ENCODE results near the gene MACROD2.
A peak's percentile ranks its signal among the peaks of the same experiment; 100 is the strongest.
"Not testable (repeated sequence)": the region's sequence is repeated elsewhere in the genome, so short reads cannot be mapped to it uniquely, and the experiment has no call there.

Gene MACROD2

DNA sequence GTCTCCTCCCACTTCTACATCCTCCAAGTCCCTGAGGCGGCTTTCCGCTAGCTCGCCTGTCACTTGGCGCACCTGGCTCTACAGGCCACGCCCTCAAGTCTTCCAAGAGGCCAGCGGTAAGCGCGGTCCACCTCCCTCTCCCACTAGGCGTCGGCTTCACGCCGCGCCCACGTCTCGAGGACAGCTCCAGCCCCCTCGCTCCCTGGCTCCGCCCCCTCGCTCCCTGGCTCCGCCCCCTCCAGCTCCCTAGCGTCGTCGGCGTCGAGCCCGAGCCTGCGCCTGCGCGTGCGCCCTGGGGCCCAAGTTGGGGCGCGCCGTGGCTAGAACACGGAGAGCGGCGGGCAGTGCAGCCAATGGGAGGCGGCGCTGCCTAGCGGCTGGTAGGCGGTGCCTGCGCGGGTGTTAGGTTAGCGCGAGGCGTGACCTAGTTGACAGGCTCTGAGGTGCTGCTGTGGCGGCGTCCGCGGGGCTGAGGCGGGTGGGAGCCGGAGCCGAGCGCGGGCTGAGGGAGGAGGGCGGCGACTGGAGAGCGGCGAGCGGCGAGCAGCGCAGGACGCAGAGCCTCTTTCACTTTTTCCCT, at the start of gene MACROD2:
MACROD2 (plus strand) TSS at position 431 of the 580 bp plus-strand sequence.
- DNase-seq (ENCODE audit: low spot score): peak; percentile 35

DNA sequence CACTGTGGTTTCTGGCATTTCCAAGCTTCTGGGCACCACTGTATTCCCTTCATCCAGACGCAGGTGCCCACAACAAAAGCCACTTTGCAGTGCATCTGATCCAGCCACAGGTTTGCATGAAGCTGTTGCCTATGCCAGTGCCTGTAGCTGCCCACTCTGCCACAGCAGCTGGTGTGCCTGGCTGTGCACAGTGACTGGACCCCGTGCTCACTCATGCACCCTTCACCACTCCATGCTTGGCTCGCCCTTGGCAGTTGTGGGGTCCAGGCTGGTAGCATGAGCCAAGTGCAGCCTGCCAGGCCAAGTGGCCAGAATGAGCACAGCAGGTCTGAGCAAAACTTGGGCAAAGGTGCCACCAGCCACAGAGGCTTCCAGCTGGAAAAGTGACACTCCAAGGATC, 47.6 kb upstream of the MACROD2 start:
- DNase-seq (ENCODE audit: low spot score): no peak

DNA sequence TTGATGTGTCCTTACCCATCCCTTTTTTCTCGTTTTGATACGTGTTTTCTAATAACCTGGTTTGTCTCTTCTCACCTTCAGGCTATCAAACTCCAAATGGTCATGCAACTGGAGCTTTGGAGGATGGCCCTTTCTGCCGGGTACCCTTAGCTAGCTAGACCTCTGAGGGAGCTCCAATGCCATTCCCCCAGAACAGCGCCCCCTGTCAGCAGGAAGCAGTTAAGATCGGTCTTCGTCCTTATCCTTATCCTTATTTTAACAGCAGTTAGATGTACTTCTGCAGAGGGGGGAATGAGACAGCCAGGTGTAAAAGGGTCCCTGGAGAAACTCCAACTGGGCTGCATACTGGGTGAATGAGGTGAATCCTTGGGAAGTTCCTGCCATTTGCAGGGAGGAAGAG, 42.1 kb upstream of the MACROD2 start:
- DNase-seq (ENCODE audit: low spot score): no peak

DNA sequence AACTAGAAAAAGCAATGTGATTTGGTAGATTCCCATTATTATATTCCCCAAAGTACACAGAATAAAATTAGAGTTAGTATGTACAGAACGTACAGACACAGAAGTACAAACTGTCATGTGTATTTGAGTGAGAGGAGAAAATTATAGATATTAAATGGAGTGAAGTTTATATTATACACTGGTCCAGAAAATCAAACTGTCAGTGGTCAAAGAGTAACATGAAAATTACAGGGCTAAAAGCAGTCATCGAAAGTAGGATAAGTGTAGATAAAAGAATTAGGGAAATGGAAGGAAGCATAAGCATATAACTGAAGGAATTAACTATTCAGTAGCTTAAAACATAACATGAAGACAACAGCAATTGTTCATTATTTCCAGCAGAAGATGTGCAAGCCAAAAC, 35.2 kb upstream of the MACROD2 start:
- DNase-seq (ENCODE audit: low spot score): no peak

DNA sequence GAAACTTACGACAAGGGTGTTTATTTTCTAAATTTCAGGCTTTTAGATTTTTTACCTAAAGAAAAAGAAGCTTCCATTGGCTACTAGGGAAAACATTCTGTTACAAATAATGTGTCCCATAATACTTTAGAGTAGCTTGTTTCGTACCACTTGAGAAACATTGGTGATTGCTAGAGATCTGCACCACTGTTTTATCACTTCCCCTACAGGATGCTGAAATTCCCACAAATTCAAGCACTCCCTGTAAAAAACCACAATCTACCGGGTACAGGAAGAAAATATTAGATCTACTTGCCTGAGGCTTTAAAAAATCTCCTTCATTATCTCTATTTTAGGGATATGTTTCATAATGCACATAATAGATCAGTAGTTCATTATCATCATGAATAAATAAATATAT, 34.8 kb upstream of the MACROD2 start:
- DNase-seq (ENCODE audit: low spot score): no peak

DNA sequence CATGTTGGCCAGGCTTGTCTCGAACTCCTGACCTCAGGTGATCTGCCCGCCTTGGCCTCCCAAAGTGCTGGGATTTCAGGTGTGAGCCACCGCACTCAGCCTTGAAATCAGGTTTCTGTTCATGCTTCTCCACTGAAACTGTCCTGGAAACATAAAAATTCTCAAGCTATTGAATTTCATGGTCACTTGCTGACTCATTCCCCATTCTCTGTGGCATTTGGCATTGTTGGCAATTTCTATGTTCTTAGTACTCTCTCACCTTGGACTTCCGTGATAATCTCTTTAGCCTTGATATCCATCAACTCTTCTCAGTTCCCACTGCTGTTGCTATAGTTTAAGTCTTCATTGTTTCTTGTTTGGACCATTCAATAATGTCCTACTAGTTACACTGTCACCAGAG, 11.1 kb upstream of the MACROD2 start:
- no peak for DNase-seq (ENCODE audit: low spot score)

DNA sequence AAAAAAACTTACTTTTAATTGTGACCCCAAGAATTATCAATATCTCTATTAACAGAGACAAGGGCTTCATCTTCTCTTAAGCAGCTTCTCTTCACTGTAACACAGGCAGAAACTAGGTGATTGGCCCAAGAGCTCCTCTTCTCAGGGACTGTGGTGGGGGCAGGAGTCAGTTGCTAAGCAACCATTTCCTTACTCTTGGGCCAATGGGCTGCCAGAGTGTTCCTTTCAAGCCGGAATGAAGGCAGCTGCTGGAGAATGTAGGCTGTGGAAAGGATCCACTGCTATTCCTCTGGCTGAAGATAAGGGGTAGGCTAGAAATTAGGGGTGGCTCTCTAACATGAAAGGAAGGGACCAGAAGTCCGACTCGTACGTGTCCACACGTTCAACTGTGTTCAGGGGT, 4.9 kb upstream of the MACROD2 start, which contains the start of gene SEL1L2:
SEL1L2 (minus strand) TSS at position 150 of the 400 bp plus-strand sequence; CDS start at position 70, 80 bp downstream.
- no peak for DNase-seq (ENCODE audit: low spot score)

DNA sequence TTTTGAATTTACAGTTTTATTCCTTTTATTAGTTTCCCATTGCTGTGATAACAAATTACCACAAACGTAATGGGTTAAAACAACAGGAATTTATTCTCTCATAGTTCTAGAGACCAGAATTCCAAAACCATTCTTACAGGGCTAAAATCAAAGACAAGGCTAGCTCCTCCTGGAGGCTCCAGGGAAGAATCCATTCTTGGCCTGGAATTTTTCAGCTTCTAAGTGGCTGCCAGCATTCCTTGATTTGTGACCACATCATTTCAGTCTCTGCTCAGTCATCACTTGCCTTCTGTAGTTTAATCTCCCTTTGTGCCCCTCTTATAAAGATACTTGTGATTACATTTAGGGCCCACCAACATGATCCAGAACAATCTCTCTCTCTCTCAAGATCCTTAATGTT, 4.0 kb upstream of the MACROD2 start:
- DNase-seq (ENCODE audit: low spot score): no peak

GRCh38 chr20:13991955-13992354, 3.4 kb upstream of the MACROD2 start:
- DNase-seq (ENCODE audit: low spot score): not testable (repeated sequence)

GRCh38 chr20:13995841-13996240, 525 bp downstream of the MACROD2 start:
- DNase-seq (ENCODE audit: low spot score): no peak

DNA sequence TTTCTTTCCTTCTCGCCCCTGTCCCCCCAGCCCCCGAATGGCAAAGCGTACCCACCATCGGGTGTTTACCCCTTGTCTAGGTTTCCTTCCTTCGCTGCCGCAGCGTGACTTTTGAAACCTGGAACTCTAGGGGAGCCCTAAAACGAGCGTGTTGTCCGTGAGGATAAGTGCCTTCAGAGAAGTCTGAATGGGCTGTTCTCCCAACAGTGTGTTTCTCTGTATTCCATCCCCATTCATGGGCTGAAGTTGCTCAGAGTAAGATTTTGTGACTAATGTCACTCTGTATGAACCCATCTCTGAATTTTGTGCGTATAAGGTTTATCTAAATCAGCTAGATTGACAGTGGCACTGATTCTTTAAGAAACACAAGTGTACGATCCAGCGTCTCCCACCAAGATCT, 949 bp downstream of the MACROD2 start:
- DNase-seq (ENCODE audit: low spot score): no peak

- no peak for DNase-seq (ENCODE audit: low spot score)
Measured at GRCh38 chr20:14000917-14001316, 5.6 kb downstream of the MACROD2 start.

- DNase-seq (ENCODE audit: low spot score): no peak
Measured at GRCh38 chr20:14005996-14006395, 10.7 kb downstream of the MACROD2 start.

- DNase-seq (ENCODE audit: low spot score): no peak
Measured at GRCh38 chr20:14009208-14009607, 13.9 kb downstream of the MACROD2 start.

- no peak for DNase-seq (ENCODE audit: low spot score)
Measured at GRCh38 chr20:14012671-14013070, 17.4 kb downstream of the MACROD2 start.

DNA sequence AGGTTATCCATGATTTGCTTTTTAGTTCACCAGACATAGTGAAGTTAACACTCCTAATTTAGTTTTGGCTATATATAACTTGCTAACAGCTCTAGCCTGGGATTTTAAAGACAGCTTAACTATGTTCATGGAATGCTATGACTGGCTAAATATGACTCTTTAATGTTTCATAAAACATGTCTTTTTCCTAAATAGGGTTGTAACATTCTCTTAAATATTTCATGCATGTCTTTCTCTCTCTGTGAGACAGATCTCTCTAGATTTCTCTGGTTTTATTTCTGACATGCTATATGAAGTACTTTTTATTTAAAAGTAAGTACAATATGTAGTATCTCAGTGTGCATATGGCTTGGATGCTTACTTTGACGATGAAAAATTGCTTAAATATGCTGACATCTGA, 35.7 kb downstream of the MACROD2 start:
- no peak for DNase-seq (ENCODE audit: low spot score)

GRCh38 chr20:14033310-14033709, 38.0 kb downstream of the MACROD2 start:
- DNase-seq (ENCODE audit: low spot score): no peak

DNA sequence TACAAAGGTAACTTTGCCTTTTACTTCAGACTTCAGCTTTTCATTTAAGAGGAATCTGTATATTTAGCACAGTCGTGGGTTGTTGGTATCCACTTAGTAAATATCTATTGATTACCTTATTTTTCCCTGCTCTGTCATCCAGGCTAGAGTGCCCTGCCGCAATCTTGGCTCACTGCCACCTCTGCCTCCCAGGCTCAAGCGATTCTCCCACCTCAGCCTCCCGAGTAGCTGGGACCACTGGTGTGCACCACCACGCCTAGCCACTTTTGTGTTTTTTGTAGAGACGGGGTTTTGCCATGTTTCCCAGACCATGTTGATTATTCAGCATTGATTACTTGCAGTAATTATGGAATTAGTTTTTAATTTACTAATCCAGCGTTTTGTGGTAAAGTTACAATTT, 41.3 kb downstream of the MACROD2 start:
- DNase-seq (ENCODE audit: low spot score): no peak

DNA sequence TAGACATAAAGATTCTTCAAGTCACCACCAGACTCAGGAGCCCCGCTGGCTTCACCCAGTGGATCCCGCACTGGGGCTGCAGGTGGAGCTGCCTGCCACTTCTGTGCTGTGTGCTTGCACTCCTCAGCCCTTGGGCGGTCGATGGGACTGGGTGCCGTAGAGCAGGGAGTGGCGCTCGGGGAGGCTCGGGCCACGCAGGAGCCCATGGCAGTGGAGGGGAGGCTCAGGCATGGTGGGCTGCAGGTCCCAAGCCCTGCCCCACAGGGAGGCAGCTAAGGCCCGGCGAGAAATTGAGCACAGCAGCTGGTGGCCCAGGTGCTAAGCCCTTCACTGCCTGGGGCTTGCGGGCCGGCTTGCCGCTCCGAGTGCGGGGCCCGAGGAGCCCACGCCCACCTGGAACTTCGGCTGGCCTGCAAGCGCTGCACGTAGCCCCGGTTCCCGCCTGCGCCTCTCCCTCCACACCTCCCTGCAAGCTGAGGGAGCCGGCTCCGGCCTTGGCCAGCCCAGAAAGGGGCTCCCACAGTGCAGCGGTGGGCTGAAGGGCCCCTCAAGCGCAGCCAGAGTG, 49.5 kb downstream of the MACROD2 start:
- DNase-seq (ENCODE audit: low spot score): not testable (repeated sequence)

GRCh38 chr20:14046534-14046933, 51.2 kb downstream of the MACROD2 start:
- no peak for DNase-seq (ENCODE audit: low spot score)

- no peak for DNase-seq (ENCODE audit: low spot score)
Measured at GRCh38 chr20:14049111-14049510, 53.8 kb downstream of the MACROD2 start.

GRCh38 chr20:14051454-14051853, 56.1 kb downstream of the MACROD2 start:
- DNase-seq (ENCODE audit: low spot score): no peak

DNA sequence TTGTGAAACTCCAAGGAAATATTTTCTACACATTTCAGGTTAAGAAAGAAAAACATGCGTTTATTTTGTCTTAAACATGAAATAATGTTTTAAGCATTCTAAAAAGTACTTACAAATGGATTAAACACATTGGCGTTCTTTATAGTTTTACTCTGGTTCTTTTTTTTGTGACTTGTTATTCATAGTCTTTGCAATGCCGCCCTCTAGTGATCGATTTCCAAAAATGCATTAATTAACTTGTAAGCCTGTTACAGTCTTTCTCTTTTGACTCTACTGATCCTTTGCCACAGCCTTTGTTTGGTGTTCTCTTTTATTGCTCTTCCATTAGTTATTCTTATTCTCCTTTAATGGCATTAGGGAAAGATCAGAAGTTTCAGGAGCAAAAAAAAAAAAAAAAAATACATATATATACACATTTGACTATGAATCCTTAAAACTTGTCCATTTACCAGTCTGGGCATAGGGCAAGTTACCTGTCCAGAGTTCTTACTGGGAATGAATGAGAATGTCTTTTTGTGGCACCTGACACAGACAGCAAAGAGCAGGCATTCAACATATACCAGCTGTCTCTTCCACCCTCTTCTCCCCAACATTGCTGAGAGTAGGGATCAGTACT, 59.9 kb downstream of the MACROD2 start:
- DNase-seq (ENCODE audit: low spot score): peak; percentile 43

- no peak for DNase-seq (ENCODE audit: low spot score)
Measured at GRCh38 chr20:14062171-14062570, 66.9 kb downstream of the MACROD2 start.
